SJCRH30 (cell line): Measurements from ENCODE around the gene C15orf39. TPM values are rescaled to one million over a fixed set of nuclear protein-coding genes. Genes with fewer than 3 reads are reported as not detected.
"Not testable (repeated sequence)": the region's sequence is repeated elsewhere in the genome, so short reads cannot be mapped to it uniquely, and the experiment has no call there.

Experiments used
- DNase-seq, 2 experiments: peaks; one replicate each; pipeline ENCODE4 v3.0.0-alpha.2; 2015 to 2020
- H3K27ac ChIP-seq: fragments of 250-450 bp; sonication (Bioruptor Pico); 2 replicates; pipeline ENCODE4 v1.5.1; 2020; ENCODE audit warnings: mild to moderate bottlenecking, moderate library complexity
- H3K27me3 ChIP-seq: fragments of 250-450 bp; sonication (Bioruptor Pico); 2 replicates; pipeline ENCODE4 v1.5.1; 2020; ENCODE audit warnings: mild to moderate bottlenecking, moderate library complexity
- H3K36me3 ChIP-seq: fragments of 250-450 bp; sonication (Bioruptor Pico); 2 replicates; pipeline ENCODE4 v1.5.1; 2020; ENCODE audit warnings: mild to moderate bottlenecking, moderate library complexity
- H3K4me1 ChIP-seq: fragments of 250-450 bp; sonication (Bioruptor Pico); 2 replicates; pipeline ENCODE4 v1.5.1; 2020; ENCODE audit warnings: mild to moderate bottlenecking, moderate library complexity
- H3K4me3 ChIP-seq: fragments of 250-450 bp; sonication (Bioruptor Pico); 2 replicates; pipeline ENCODE4 v1.5.1; 2020; ENCODE audit warnings: mild to moderate bottlenecking, moderate library complexity
- H3K9me3 ChIP-seq: fragments of 250-450 bp; sonication (Bioruptor Pico); replicated peaks from 2 replicates; pipeline ENCODE4 v1.5.1; 2020; ENCODE audit warnings: mild to moderate bottlenecking, moderate library complexity
- total RNA-seq: library from RNA; depleted of rRNA; stranded (reverse); fragments of >200 nt; shearing (Covaris generic); gene quantifications from 2 replicates; pipeline ENCODE4 v1.2.3, GENCODE V29; 2014

C15orf39 gene
- total RNA-seq, 1 experiment from 2014 or later: 21.1 TPM

GRCh38 chr15:75208501-75209288 is 7.0 kb downstream of the C15orf39 start:
- Histone ChIP-seq H3K36me3 (peaks cover 63% of the 10 kb centered on the region), H3K27me3 (no peaks in the 10 kb centered on the region), H3K4me3 (no peak overlapping the region), H3K4me1 (peaks cover 11% of the 10 kb centered on the region; the same call in 1 of the 2 replicates), H3K27ac (no peak overlapping the region), H3K9me3 (no peaks in the 10 kb centered on the region)
- DNase-seq: no peak

DNA sequence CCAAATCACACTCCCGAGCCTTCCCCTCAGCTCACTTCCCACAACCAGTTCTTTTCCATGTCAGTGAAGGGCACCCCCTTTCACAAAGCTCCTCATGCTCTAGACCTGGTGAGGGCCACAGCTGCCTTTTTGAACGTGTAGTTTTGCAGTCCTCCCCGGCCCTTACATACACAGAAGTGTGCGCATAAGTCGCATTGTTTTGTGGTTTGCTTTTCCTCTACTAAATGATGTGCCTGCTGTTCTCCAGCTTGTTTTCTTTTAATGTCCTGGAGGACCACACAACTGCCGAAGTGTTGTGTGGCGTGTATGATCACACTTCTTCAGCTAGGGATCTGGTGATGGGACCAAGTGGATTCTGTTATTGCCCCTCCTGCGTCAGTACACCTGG is 7.6 kb downstream of the C15orf39 start:
- Histone ChIP-seq H3K36me3 (peaks cover 64% of the 10 kb centered on the region), H3K27ac (no peak overlapping the region), H3K4me1 (peaks cover 7% of the 10 kb centered on the region; the same call in 1 of the 2 replicates), H3K9me3 (no peaks in the 10 kb centered on the region), H3K27me3 (no peaks in the 10 kb centered on the region), H3K4me3 (no peak overlapping the region)
- DNase-seq: no peak

DNA sequence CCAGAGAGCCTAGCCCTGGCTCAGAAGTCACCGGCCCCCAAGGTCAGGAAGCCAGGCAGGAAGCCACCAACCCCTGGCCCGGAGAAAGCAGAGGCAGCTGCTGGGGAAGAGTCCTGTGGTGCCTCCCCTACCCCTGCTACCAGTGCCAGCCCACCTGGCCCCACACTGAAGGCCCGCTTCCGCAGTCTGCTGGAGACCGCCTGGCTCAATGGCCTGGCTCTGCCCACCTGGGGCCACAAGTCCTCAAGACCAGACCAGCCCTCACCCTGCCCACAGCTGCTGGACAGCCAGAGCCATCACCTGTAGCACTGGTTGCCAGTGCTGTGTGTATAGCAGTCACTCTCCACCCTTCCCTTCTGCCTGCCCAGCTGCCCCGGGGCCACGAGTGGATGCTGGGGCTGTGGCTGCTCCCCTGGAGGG is 9.1 kb downstream of the C15orf39 start:
- Histone ChIP-seq H3K27me3 (no peaks in the 10 kb centered on the region), H3K36me3 (peaks cover 59% of the 10 kb centered on the region), H3K9me3 (no peaks in the 10 kb centered on the region), H3K4me3 (no peak overlapping the region), H3K27ac (no peak overlapping the region), H3K4me1 (no peaks in the 10 kb centered on the region)
- no peak for DNase-seq

GRCh38 chr15:75211436-75212199 is 9.9 kb downstream of the C15orf39 start:
- Histone ChIP-seq H3K36me3 (peaks cover 53% of the 10 kb centered on the region), H3K4me1 (no peaks in the 10 kb centered on the region), H3K9me3 (no peaks in the 10 kb centered on the region), H3K27ac (no peak overlapping the region), H3K27me3 (no peaks in the 10 kb centered on the region), H3K4me3 (no peak overlapping the region)
- DNase-seq: no peak

GRCh38 chr15:75212200-75212858 is 10.6 kb downstream of the C15orf39 start:
- Histone ChIP-seq H3K4me1 (no peaks in the 10 kb centered on the region), H3K36me3 (peaks cover 50% of the 10 kb centered on the region), H3K4me3 (no peak overlapping the region), H3K27ac (no peak overlapping the region), H3K27me3 (no peaks in the 10 kb centered on the region), H3K9me3 (no peaks in the 10 kb centered on the region)
- no peak for DNase-seq

GRCh38 chr15:75213212-75213767 is 11.6 kb downstream of the C15orf39 start:
- Histone ChIP-seq H3K4me1 (no peaks in the 10 kb centered on the region), H3K9me3 (no peaks in the 10 kb centered on the region), H3K27me3 (no peaks in the 10 kb centered on the region), H3K36me3 (peaks cover 41% of the 10 kb centered on the region), H3K27ac (no peak overlapping the region), H3K4me3 (no peak overlapping the region)
- DNase-seq: no peak

DNA sequence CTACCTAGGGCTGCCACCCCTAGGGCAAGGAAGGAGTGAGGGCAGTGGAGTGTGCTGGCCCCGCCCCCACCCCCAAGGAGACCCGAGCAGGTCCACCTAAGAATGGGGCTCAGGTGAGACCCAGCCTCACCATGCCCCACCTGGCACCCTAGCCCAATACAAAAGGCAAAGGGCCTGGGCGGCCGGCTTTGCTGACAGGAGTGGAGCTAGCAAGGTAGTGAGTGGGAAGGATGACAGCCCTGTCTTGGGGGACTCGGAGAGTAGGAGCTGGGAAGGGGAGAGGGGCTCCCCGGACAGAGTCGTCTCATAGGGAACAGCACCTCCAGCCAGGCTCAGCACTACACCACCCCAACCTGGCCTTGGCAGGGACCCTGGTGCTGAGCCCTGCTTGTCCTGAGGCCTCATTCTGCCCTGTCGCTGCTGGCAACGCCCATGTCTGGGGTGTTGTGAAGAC is 12.1 kb downstream of the C15orf39 start:
- DNase-seq: no peak
- Histone ChIP-seq H3K9me3 (no peaks in the 10 kb centered on the region), H3K27ac (no peak overlapping the region), H3K4me1 (no peaks in the 10 kb centered on the region), H3K36me3 (peaks cover 36% of the 10 kb centered on the region), H3K4me3 (no peak overlapping the region), H3K27me3 (no peaks in the 10 kb centered on the region)

GRCh38 chr15:75214293-75215096 is 12.8 kb downstream of the C15orf39 start:
- DNase-seq: no peak
- Histone ChIP-seq H3K27me3 (no peaks in the 10 kb centered on the region), H3K36me3 (peaks cover 30% of the 10 kb centered on the region), H3K9me3 (no peaks in the 10 kb centered on the region), H3K27ac (no peak overlapping the region), H3K4me1 (no peaks in the 10 kb centered on the region), H3K4me3 (no peak overlapping the region)

GRCh38 chr15:75215107-75216004 is 13.7 kb downstream of the C15orf39 start:
- H3K4me1 ChIP-seq: no peaks in the 10 kb centered on the region
- peaks cover 21% of the 10 kb centered on the region for H3K36me3 ChIP-seq
- H3K27me3 ChIP-seq: no peaks in the 10 kb centered on the region
- no peak overlapping the region for H3K4me3 ChIP-seq
- no peak for DNase-seq
- no peak overlapping the region for H3K27ac ChIP-seq
- H3K9me3 ChIP-seq: no peaks in the 10 kb centered on the region

DNA sequence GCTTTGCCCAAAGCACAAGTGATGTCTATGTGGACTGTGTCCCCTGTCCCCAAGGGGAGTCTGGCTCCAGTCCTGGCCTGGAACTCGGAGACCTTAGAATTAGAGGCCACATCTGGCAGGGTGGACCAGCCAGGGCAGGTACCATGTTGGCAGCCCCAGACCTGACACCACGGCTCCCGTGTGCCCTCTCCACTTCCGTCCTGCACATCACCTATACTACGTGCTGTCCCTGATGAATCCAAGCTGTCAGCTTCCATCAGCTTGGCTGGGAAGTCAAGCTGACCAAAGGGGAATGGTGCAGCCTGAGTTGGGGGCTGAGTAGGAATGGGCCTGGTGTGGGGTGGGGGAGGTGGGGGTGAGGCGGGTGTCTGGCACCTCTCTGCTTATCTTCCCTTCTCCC is 15.3 kb downstream of the C15orf39 start:
- Histone ChIP-seq H3K9me3 (no peaks in the 10 kb centered on the region), H3K4me3 (no peak overlapping the region), H3K27ac (no peak overlapping the region), H3K27me3 (no peaks in the 10 kb centered on the region), H3K36me3 (peaks cover 8% of the 10 kb centered on the region), H3K4me1 (no peaks in the 10 kb centered on the region)
- no peak for DNase-seq

- not testable (repeated sequence) for H3K27ac ChIP-seq, H3K4me1 ChIP-seq, DNase-seq, H3K36me3 ChIP-seq, H3K4me3 ChIP-seq, H3K9me3 ChIP-seq, H3K27me3 ChIP-seq
Measured at GRCh38 chr15:75217574-75217973, 15.9 kb downstream of the C15orf39 start.

DNA sequence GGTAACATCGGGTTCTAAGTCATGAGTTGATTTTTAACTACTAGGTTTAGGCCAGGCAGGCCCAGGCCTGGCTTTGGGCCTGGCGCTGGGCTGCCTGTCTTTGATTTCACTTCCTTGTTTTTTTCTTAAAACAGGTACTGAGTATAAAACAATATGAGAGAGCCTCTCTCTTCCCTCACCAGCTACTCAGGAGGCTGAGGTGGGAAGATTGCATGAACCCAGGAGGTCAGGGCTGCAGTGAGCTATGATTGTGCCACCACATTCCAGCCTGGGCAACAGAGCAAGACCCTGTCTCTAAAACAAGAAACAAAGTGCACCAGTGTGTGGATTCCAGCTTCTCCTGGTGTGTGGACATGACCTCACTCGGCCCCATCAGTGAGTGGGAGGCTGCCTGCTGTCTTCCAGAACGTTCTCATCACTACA is 17.8 kb downstream of the C15orf39 start:
- H3K27ac ChIP-seq, DNase-seq, H3K4me1 ChIP-seq, H3K4me3 ChIP-seq, H3K9me3 ChIP-seq, H3K27me3 ChIP-seq, H3K36me3 ChIP-seq: not testable (repeated sequence)

- H3K36me3 ChIP-seq: no peaks in the 10 kb centered on the region
- no peaks in the 10 kb centered on the region for H3K9me3 ChIP-seq
- no peak for DNase-seq
- no peak overlapping the region for H3K27ac ChIP-seq
- no peak overlapping the region for H3K4me3 ChIP-seq
- no peaks in the 10 kb centered on the region for H3K27me3 ChIP-seq
- H3K4me1 ChIP-seq: no peaks in the 10 kb centered on the region
Measured at GRCh38 chr15:75223688-75224087, 22.0 kb downstream of the C15orf39 start.
